HG03571 (cell line): ENCODE data around the gene CCR9.

Source experiments
- ATAC-seq: cut with Tn5 transposase; IDR thresholded peaks from one replicate; pipeline ENCODE4 v1.9.1; 2021; ENCODE audit not compliant: unreplicated experiment

Gene CCR9

GRCh38 chr3:45936261-45936660, 49.9 kb downstream of the CCR9 start:
- ATAC-seq, result no peak

- ATAC-seq, result no peak
These were observed 51.1 kb downstream of the CCR9 start for GRCh38 chr3:45937206-45938042.

- ATAC-seq, result no peak
These were observed 51.7 kb downstream of the CCR9 start for GRCh38 chr3:45938043-45938435.

GRCh38 chr3:45938864-45939263, 52.5 kb downstream of the CCR9 start:
- ATAC-seq, result no peak

GRCh38 chr3:45939341-45939771, 53.0 kb downstream of the CCR9 start:
- ATAC-seq, result no peak

- ATAC-seq, result no peak
These were observed 53.8 kb downstream of the CCR9 start for GRCh38 chr3:45940004-45940780.

- no peak for ATAC-seq
These were observed 54.5 kb downstream of the CCR9 start for GRCh38 chr3:45940781-45941365.

GRCh38 chr3:45942051-45942825, 55.9 kb downstream of the CCR9 start:
- no peak for ATAC-seq

- no peak for ATAC-seq
These were observed 57.0 kb downstream of the CCR9 start, which contains the start of gene CXCR6 for GRCh38 chr3:45943207-45943846. Gene CXCR6, plus strand, starts transcription at chr3:45943464. Its CDS starts 3,018 bp downstream, at chr3:45946482.

GRCh38 chr3:45944830-45945620, 58.7 kb downstream of the CCR9 start:
- no peak for ATAC-seq

- ATAC-seq, result no peak
These were observed 60.0 kb downstream of the CCR9 start for GRCh38 chr3:45946307-45946706.

- ATAC-seq, result no peak
These were observed 60.5 kb downstream of the CCR9 start for GRCh38 chr3:45946875-45947274.

- ATAC-seq, result no peak
These were observed 61.0 kb downstream of the CCR9 start for GRCh38 chr3:45947361-45947760.

- no peak for ATAC-seq
These were observed 62.0 kb downstream of the CCR9 start for GRCh38 chr3:45948311-45948781.

GRCh38 chr3:45948881-45949280, 62.5 kb downstream of the CCR9 start:
- no peak for ATAC-seq

- ATAC-seq, result no peak
These were observed 63.1 kb downstream of the CCR9 start for GRCh38 chr3:45949432-45949831.

- no peak for ATAC-seq
These were observed 63.8 kb downstream of the CCR9 start for GRCh38 chr3:45950131-45950530.

- no peak for ATAC-seq
These were observed 64.6 kb downstream of the CCR9 start for GRCh38 chr3:45950686-45951600.
